Thymus (tissue), 11 donors: ENCODE data around the gene JAG2. TPM values are rescaled to one million over a fixed set of nuclear protein-coding genes. Genes with fewer than 3 reads are reported as not detected.

Source experiments
- DNase-seq, 9 donors: peaks; one replicate each; pipeline ENCODE4 v3.0.0-alpha.2; 2013; ENCODE audit warnings: low spot score in 9 of 9, low read depth in 6 of 9, missing footprints in 1 of 9
- H3K27ac ChIP-seq, 2 donors: one replicate each; pipeline ENCODE4 v1.5.1; 2013; ENCODE audit warnings: control low read depth in 1 of 2, low read depth in 1 of 2, low read length in 1 of 2, mild to moderate bottlenecking in 1 of 2, moderate library complexity in 1 of 2
- H3K27me3 ChIP-seq, 2 donors: one replicate each; pipeline ENCODE4 v1.5.1; 2013; ENCODE audit warnings: low read length in 1 of 2; ENCODE audit not compliant: control insufficient read depth in 2 of 2, insufficient read depth in 1 of 2
- H3K36me3 ChIP-seq, 2 donors: one replicate each; pipeline ENCODE4 v1.5.1; 2013; ENCODE audit warnings: low read length in 1 of 2, mild to moderate bottlenecking in 1 of 2, moderate library complexity in 1 of 2; ENCODE audit not compliant: control insufficient read depth in 2 of 2, insufficient read depth in 2 of 2
- H3K4me1 ChIP-seq, 2 donors: one replicate each; pipeline ENCODE4 v1.5.1; 2013; ENCODE audit warnings: low read length in 2 of 2; ENCODE audit not compliant: control insufficient read depth in 2 of 2, insufficient read depth in 2 of 2
- H3K4me3 ChIP-seq, 2 donors: one replicate each; pipeline ENCODE4 v1.5.1; 2013; ENCODE audit warnings: low read length in 2 of 2, control low read depth in 1 of 2, mild to moderate bottlenecking in 1 of 2
- H3K9me3 ChIP-seq, 2 donors: one replicate each; pipeline ENCODE4 v1.5.1; 2013; ENCODE audit warnings: low read length in 1 of 2, mild to moderate bottlenecking in 1 of 2; ENCODE audit not compliant: control insufficient read depth in 2 of 2, insufficient read depth in 1 of 2
- WGBS: extraction: QIAGEN DNeasy Blood & Tissue Kit; methylation state at CpG from one replicate; pipeline ENCODE4 v1.1.7; 2013; 5-methylcytosine and 5-hydroxymethylcytosine counted together
- polyA plus RNA-seq: library from polyadenylated mRNA; stranded (reverse); fragments of 200-250 nt; gene quantifications from one replicate; pipeline ENCODE4 v1.2.3, GENCODE V29; 2013
- total RNA-seq: library from RNA; stranded (reverse); fragments of 120-200 nt; gene quantifications from one replicate; pipeline ENCODE4 v1.2.4, GENCODE V29; 2013
- donor health status: healthy.

The JAG2 gene
- total and polyA plus RNA-seq, 2 donors, result 8.8 to 40.8 TPM

- DNase-seq, result no peak
- 89% methylated on average over 50 of the region's 50 CpGs for WGBS
- peaks cover 0 to 3% of the 10 kb centered on the region in 2 donors for H3K27me3 ChIP-seq
- H3K4me3 ChIP-seq, result no peak overlapping the region
- H3K9me3 ChIP-seq, result peaks cover 0 to 27% of the 10 kb centered on the region in 2 donors
- H3K4me1 ChIP-seq, result no peaks in the 10 kb centered on the region
- H3K27ac ChIP-seq, result no peak overlapping the region
- no peaks in the 10 kb centered on the region for H3K36me3 ChIP-seq
These were observed 31.9 kb downstream of the JAG2 start for GRCh38 chr14:105136401-105137322.

GRCh38 chr14:105135700-105136395 is 32.7 kb downstream of the JAG2 start:
- 96% methylated on average over 14 of the region's 14 CpGs for WGBS
- H3K27ac ChIP-seq, result no peak overlapping the region
- no peak for DNase-seq
- peaks cover 0 to 24% of the 10 kb centered on the region in 2 donors for H3K9me3 ChIP-seq
- no peaks in the 10 kb centered on the region for H3K36me3 ChIP-seq
- H3K4me1 ChIP-seq, result no peaks in the 10 kb centered on the region
- peaks cover 0 to 3% of the 10 kb centered on the region in 2 donors for H3K27me3 ChIP-seq
- no peak overlapping the region for H3K4me3 ChIP-seq

- Histone ChIP-seq H3K27me3 (peaks cover 0 to 3% of the 10 kb centered on the region in 2 donors), H3K4me1 (no peaks in the 10 kb centered on the region), H3K27ac (no peak overlapping the region), H3K36me3 (no peaks in the 10 kb centered on the region), H3K4me3 (no peak overlapping the region), H3K9me3 (peaks cover 0 to 9% of the 10 kb centered on the region in 2 donors)
- 87% methylated on average over 4 of the region's 4 CpGs for WGBS
- DNase-seq, result no peak
These were observed 35.5 kb downstream of the JAG2 start for GRCh38 chr14:105132921-105133654.

GRCh38 chr14:105131241-105131640 is 37.3 kb downstream of the JAG2 start:
- no peaks in the 10 kb centered on the region for H3K27me3 ChIP-seq
- no peaks in the 10 kb centered on the region for H3K4me1 ChIP-seq
- H3K36me3 ChIP-seq, result no peaks in the 10 kb centered on the region
- no peak overlapping the region for H3K4me3 ChIP-seq
- DNase-seq, result no peak
- 91% methylated on average over 2 of the region's 2 CpGs for WGBS
- no peak overlapping the region for H3K27ac ChIP-seq
- peaks cover 0 to 7% of the 10 kb centered on the region in 2 donors for H3K9me3 ChIP-seq

GRCh38 chr14:105128059-105128458 is 40.5 kb downstream of the JAG2 start:
- H3K4me1 ChIP-seq, result peaks cover 0 to 4% of the 10 kb centered on the region in 2 donors
- H3K36me3 ChIP-seq, result no peaks in the 10 kb centered on the region
- peaks cover 0 to 7% of the 10 kb centered on the region in 2 donors for H3K9me3 ChIP-seq
- 78% methylated on average over 5 of the region's 5 CpGs for WGBS
- H3K4me3 ChIP-seq, result no peak overlapping the region
- no peak overlapping the region for H3K27ac ChIP-seq
- no peaks in the 10 kb centered on the region for H3K27me3 ChIP-seq
- no peak for DNase-seq

- H3K9me3 ChIP-seq, result peaks cover 0 to 10% of the 10 kb centered on the region in 2 donors
- WGBS, result 90% methylated on average over 9 of the region's 9 CpGs
- no peak overlapping the region for H3K4me3 ChIP-seq
- no peaks in the 10 kb centered on the region for H3K27me3 ChIP-seq
- peaks cover 0 to 4% of the 10 kb centered on the region in 2 donors for H3K4me1 ChIP-seq
- H3K27ac ChIP-seq, result no peak overlapping the region
- no peaks in the 10 kb centered on the region for H3K36me3 ChIP-seq
- no peak for DNase-seq
These were observed 41.6 kb downstream of the JAG2 start for GRCh38 chr14:105126981-105127329.

- H3K27ac ChIP-seq, result no peak overlapping the region
- 88% methylated on average over 22 of the region's 22 CpGs for WGBS
- H3K9me3 ChIP-seq, result peaks cover 0 to 16% of the 10 kb centered on the region in 2 donors
- no peak for DNase-seq
- no peak overlapping the region for H3K4me3 ChIP-seq
- no peaks in the 10 kb centered on the region for H3K36me3 ChIP-seq
- H3K4me1 ChIP-seq, result peaks cover 0 to 4% of the 10 kb centered on the region in 2 donors
- no peaks in the 10 kb centered on the region for H3K27me3 ChIP-seq
These were observed 42.2 kb downstream of the JAG2 start for GRCh38 chr14:105126126-105126980.

- no peak for DNase-seq
- Histone ChIP-seq H3K27me3 (no peaks in the 10 kb centered on the region), H3K4me1 (peaks cover 0 to 4% of the 10 kb centered on the region in 2 donors)
These were observed 43.8 kb downstream of the JAG2 start for GRCh38 chr14:105124823-105125222.

More at GRCh38 chr14:105124823-105125222, 43.8 kb downstream of the JAG2 start:
- Histone ChIP-seq H3K27ac (no peak overlapping the region), H3K9me3 (peaks cover 0 to 14% of the 10 kb centered on the region in 2 donors), H3K36me3 (no peaks in the 10 kb centered on the region), H3K4me3 (no peak overlapping the region)
- 76% methylated on average over 5 of the region's 5 CpGs for WGBS
